ENCODE data around the gene MTA2.

GRCh38 chr11:62592146-62592815, 9.4 kb downstream of the MTA2 start:
- no peak for TF ChIP-seq CTCF (IDR thresholded peaks at IDR 0.05)
- TF ChIP-seq EZH2 (IDR thresholded peaks at IDR 0.05; ENCODE audit: borderline replicate concordance, insufficient read depth, low read depth, low read length, poor library complexity, severe bottlenecking) = no peak

All from B cell (primary cell).